Activated CD4-positive, CD25-positive, alpha-beta regulatory T cell treated with anti-CD3 and anti-CD28 coated beads, Interleukin-2, amount 50 U/mL, for 72 hours (primary cell): ENCODE results near the gene ABCA2.

Experiments
- DNase-seq: peaks from one replicate; pipeline ENCODE4 v3.0.0; 2021

ABCA2 gene

GRCh38 chr9:137027369-137028262, at the start of gene ABCA2:
ABCA2 (minus strand) TSS chr9:137028237; CDS start chr9:137028140, 97 bp downstream.
- DNase-seq: no peak

- DNase-seq: peak; percentile 60
Measured at GRCh38 chr9:137077010-137077747, 49.1 kb upstream of the ABCA2 start, which contains the start of gene UAP1L1. UAP1L1 (plus strand) TSS chr9:137077517; CDS start chr9:137077533, 16 bp downstream.

GRCh38 chr9:137076636-137077009, 48.6 kb upstream of the ABCA2 start:
- no peak for DNase-seq

- no peak for DNase-seq
Measured at GRCh38 chr9:137075275-137075775, 47.3 kb upstream of the ABCA2 start.

- DNase-seq: no peak
Measured at GRCh38 chr9:137074657-137075274, 46.7 kb upstream of the ABCA2 start.

- DNase-seq: no peak
Measured at GRCh38 chr9:137073992-137074399, 46.0 kb upstream of the ABCA2 start.

GRCh38 chr9:137071282-137071681, 43.2 kb upstream of the ABCA2 start:
- DNase-seq: no peak

GRCh38 chr9:137070906-137071275, 42.9 kb upstream of the ABCA2 start:
- DNase-seq: no peak

- peak; percentile 79 for DNase-seq
Measured at GRCh38 chr9:137070201-137070905, 42.3 kb upstream of the ABCA2 start, which contains the start of gene SAPCD2. SAPCD2 (minus strand) TSS chr9:137070557; CDS start chr9:137070460, 97 bp downstream.

GRCh38 chr9:137069508-137070091, 41.6 kb upstream of the ABCA2 start:
- peak; percentile 33 for DNase-seq

GRCh38 chr9:137068539-137069507, 40.8 kb upstream of the ABCA2 start:
- peak; percentile 30 for DNase-seq

GRCh38 chr9:137067860-137068538, 40.0 kb upstream of the ABCA2 start:
- DNase-seq: peak; percentile 85

- no peak for DNase-seq
Measured at GRCh38 chr9:137066096-137066861, 38.2 kb upstream of the ABCA2 start.

GRCh38 chr9:137065336-137065967, 37.4 kb upstream of the ABCA2 start:
- DNase-seq: no peak

GRCh38 chr9:137064880-137065164, 36.8 kb upstream of the ABCA2 start:
- no peak for DNase-seq

GRCh38 chr9:137064027-137064879, 36.2 kb upstream of the ABCA2 start:
- DNase-seq: peak; percentile 81

GRCh38 chr9:137063311-137064026, 35.4 kb upstream of the ABCA2 start:
- DNase-seq: no peak
